Hematopoietic multipotent progenitor cell (in vitro differentiated cells): ENCODE measurements around the gene EIF4G3. TPM values are rescaled to one million over a fixed set of nuclear protein-coding genes. Genes with fewer than 3 reads are reported as not detected.

Experiments used
- DNase-seq, 3 donors: peaks; one replicate each; pipeline ENCODE4 v3.0.0-alpha.2; 2011 to 2015; ENCODE audit warnings: low read depth in 2 of 3, low spot score in 2 of 3
- total RNA-seq: library from RNA; depleted of rRNA; stranded (reverse); fragments of >200 nt; gene quantifications from one replicate; pipeline ENCODE4 v1.2.3, GENCODE V29; 2012

EIF4G3 gene
- total RNA-seq, 1 donor: 24.2 TPM

- peak in 2 of 3 donors; percentile 21 to 38 for DNase-seq
Observed at GRCh38 chr1:21003281-21004045, 173.2 kb downstream of the EIF4G3 start.

DNA sequence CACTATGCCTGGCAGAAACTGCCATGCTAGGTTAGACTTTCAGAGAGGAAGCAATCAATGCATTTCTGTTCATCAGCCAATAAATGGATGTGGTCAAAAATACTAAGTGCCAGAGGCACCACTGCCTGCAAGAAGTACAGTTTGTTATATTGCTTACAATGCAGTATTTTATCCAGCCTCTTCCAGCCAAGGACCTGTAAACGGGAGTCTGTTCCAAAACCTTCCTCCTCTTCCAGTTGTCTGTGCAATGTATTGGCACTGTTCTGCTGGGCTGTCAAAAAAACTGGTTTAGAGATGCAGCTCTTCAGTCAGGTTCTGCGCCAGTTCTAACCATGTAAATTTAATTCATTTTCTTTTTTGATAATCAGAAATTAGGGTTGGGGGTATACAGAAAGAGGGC is 175.7 kb downstream of the EIF4G3 start:
- DNase-seq: no peak

GRCh38 chr1:21000245-21000594 is 176.5 kb downstream of the EIF4G3 start:
- DNase-seq: no peak

- DNase-seq: no peak
Observed at GRCh38 chr1:20999525-21000244, 177.0 kb downstream of the EIF4G3 start.

DNA sequence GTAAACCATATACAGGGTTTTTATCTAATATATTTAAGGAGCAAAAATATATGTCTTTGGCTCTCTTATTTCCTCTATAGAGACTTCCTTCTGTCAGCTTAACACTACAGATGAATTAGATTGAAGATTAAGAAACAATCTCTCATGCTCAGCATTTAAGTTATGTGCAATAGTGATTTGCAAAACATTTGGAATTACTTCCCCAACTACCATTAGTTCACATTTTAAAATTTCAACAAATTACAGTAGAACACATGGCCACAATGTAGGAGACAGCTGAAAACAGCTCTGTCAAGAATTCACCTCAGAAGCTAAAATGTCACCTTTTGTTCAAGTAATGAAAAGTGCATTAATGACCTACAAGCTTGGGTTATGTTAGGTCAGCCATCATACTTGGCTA is 177.9 kb downstream of the EIF4G3 start:
- DNase-seq: peak in 1 of 3 donors; percentile 14

- peak in 2 of 3 donors; percentile 23 to 37 for DNase-seq
Observed at GRCh38 chr1:20997602-20998224, 179.0 kb downstream of the EIF4G3 start.

DNA sequence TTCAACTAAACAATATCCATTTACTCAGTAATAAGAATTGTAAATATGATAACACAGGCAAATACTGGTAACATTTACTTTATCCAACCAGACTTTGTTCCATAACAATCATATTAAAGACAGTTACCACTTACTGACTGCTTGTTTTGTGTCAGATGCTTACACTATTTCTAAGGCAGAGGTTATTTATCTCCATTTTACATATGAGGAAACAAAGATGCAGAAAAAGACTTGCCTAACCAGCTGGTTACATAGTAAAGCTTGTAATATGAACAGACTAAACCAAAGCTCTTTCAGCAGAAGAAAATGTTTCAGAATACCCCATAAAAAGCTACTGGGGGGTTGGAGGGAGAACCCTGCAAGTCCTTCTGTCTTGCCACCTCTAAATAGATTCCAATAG is 180.1 kb downstream of the EIF4G3 start:
- DNase-seq: no peak

GRCh38 chr1:20993716-20994575 is 182.8 kb downstream of the EIF4G3 start:
- DNase-seq: peak in 1 of 3 donors; percentile 45

- DNase-seq: peak in 1 of 3 donors; percentile 26
Observed at GRCh38 chr1:20992322-20993056, 184.2 kb downstream of the EIF4G3 start.

DNA sequence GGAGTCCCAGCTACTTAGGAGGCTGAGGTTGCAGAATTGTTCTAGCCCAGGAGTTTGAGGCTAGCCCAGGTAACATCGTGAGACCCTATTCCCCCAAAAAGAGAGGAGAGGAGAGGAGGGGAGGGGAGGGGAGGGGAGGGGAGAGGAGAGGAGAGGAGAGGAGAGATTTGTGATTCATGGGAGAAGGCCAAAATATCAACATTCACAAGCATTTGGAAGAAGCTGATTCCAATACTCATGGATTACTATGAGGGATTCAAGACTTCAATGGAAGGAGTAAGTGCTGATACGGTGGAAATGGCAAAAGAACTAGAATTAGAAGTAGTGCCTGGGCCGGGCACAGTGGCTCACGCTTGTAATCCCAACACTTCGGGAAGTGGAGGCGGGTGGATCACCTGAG is 187.8 kb downstream of the EIF4G3 start:
- DNase-seq: no peak

- DNase-seq: no peak
Observed at GRCh38 chr1:20987831-20988825, 188.6 kb downstream of the EIF4G3 start.

GRCh38 chr1:20983297-20983889 is 193.3 kb downstream of the EIF4G3 start:
- peak in 1 of 3 donors; percentile 24 for DNase-seq

- no peak for DNase-seq
Observed at GRCh38 chr1:20982316-20982715, 194.4 kb downstream of the EIF4G3 start.

DNA sequence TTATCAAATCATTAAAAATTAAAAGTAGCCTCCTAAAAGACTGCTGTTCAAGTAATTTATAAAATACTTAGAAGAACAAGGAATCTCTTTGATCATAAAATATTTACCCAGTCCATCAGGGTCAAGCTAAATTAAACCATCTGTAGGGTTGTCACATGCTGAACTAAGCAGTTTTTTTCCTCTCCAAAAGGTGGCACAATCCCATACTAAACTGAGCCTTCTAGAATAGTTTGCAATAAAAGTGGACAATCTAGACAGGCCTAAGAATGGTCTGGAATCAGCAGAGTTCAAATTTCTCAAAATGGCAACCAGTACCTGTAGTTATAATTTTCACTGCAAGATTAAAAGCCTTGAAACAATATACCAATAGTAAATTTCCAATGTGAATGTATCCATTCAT is 194.8 kb downstream of the EIF4G3 start:
- DNase-seq: peak in 2 of 3 donors; percentile 37 to 50

DNA sequence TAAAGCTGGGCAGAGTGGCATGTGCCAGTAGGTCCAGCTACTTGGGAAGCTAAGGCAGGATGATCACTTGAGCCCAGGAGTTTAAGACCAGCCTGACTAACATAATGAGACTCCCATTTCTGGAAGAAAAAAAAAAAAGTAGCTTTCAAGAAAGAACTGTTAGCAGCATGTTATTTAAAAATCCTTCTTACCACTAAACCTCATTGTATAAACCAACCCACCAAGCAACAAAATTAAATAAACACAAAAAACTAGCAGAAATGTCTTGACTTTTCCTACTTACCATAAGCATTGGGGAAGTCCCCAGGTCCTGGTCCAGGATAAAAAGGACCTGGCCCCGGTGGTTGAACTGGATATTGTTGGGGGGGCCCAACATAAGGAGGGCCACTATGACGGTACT is 196.6 kb downstream of the EIF4G3 start:
- DNase-seq: no peak

DNA sequence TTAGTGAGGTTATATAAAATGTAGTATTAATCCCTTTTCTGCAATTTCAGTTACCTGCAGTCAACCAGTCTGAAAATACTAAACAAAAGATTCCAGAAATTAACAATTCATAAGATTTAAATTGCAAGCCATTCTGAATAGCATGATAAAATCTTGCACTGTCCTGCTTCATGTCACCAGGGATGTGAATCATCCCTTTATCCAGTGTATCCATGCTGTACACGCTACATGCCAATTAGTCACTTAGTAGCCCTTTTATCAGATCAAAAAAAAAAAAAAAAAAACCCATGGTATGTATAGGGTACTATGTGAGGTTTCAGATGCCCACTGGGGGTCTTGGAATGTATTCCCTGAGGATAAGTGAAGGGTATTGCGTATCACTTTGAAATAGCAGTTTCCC is 198.3 kb downstream of the EIF4G3 start:
- no peak for DNase-seq

DNA sequence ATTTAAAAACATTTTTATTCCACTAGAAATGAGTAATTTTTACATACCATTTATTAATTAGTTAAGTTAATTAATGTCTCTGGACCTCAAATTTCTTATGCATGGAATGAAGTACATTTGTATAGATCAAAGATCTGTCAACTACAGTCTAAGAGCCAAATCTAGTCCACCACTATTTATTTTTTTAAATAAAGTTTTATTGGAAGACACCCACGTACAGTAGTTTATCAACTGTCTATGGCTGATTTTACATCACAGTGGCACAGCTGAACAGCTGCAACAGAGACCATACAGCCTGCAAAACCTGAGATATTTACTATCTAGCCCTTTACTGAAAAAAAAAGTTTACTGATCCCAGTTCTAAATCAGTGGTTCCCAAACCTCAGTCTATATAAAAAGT is 201.0 kb downstream of the EIF4G3 start:
- no peak for DNase-seq

GRCh38 chr1:20974951-20975350 is 201.7 kb downstream of the EIF4G3 start:
- no peak for DNase-seq
